Stimulated activated CD4-positive, alpha-beta T cell treated with anti-CD3 and anti-CD28 coated beads, Interleukin-12 subunit alpha, Interleukin-12 subunit beta, amount 100 ng/mL, for 4 hours (primary cell): ENCODE data around the gene SPATA6.

Experiments used
- DNase-seq: peaks from one replicate; pipeline ENCODE4 v3.0.0-alpha.2; 2020

SPATA6 gene

GRCh38 chr1:48248356-48248755 is 223.6 kb downstream of the SPATA6 start:
- no peak for DNase-seq

DNA sequence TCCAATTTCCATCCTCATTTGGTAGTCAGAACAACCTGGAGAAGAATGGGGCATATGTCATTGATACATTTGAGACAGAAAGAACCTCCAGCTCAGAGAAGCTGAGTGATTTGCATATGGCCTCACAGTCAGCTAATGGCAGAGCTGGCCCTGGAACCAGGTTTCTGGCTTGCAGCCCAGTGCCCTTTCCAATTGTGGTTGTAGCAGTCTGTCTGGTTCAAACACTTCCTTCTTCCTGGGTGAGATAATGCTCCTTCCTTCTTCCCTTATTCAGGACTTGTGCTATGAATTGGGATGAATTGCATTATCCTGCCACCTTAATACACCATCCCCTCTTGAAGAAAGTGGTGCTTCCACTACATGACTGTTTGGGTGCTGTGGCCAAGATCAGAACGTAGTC is 225.3 kb downstream of the SPATA6 start:
- DNase-seq = no peak
